ENCODE measurements around the gene SULF2. TPM values are rescaled to one million over a fixed set of nuclear protein-coding genes. Genes with fewer than 3 reads are reported as not detected.

The SULF2 gene
- total RNA-seq, 1 donor from 2014 or later, result 32.9 TPM

GRCh38 chr20:47719625-47720024, 65.7 kb downstream of the SULF2 start:
- H3K4me1 ChIP-seq (ENCODE audit: control insufficient read depth in 3 of 3, insufficient read depth in 3 of 3, low read length in 3 of 3), result peaks cover 0 to 6% (median 4%) of the 10 kb centered on the region in 3 donors
- peaks cover 0 to 3% (median 0%) of the 10 kb centered on the region in 3 donors for H3K27me3 ChIP-seq (ENCODE audit: control insufficient read depth in 3 of 3, insufficient read depth in 3 of 3, low read length in 3 of 3)
- H3K4me3 ChIP-seq (ENCODE audit: low read length in 3 of 3), result no peak overlapping the region
- H3K27ac ChIP-seq (ENCODE audit: low read depth, low read length), result no peak overlapping the region
- no peaks in the 10 kb centered on the region for H3K9me3 ChIP-seq (ENCODE audit: control insufficient read depth in 3 of 3, low read length in 3 of 3)
- no peaks in the 10 kb centered on the region for H3K36me3 ChIP-seq (ENCODE audit: control insufficient read depth in 3 of 3, insufficient read depth in 3 of 3, low read length in 3 of 3)
- no peak overlapping the region for H3K9ac ChIP-seq (ENCODE audit: low read depth in 1 of 3, low read length in 3 of 3)

DNA sequence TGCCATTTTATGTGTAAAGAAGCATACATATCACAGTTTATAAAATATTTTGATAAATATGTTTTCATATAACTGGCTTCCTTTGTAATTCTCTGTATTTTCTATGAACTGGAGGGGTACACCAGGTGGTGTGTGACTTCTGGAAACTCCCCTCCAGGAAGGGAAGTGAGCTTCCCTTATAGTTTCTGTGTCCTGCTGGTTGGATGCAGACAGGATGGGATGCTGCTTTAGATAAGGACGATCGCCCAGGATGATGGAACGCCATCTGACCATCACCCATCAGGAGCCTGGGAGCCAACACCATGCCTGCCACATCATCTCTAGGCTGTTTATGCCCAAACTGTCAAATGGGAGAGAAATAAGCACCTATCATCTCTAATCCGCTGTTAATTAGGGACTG, 66.1 kb downstream of the SULF2 start:
- Histone ChIP-seq H3K36me3 (ENCODE audit: control insufficient read depth in 3 of 3, insufficient read depth in 3 of 3, low read length in 3 of 3) (no peaks in the 10 kb centered on the region), H3K9me3 (ENCODE audit: control insufficient read depth in 3 of 3, low read length in 3 of 3) (no peaks in the 10 kb centered on the region), H3K4me3 (ENCODE audit: low read length in 3 of 3) (no peak overlapping the region), H3K27ac (ENCODE audit: low read depth, low read length) (no peak overlapping the region), H3K9ac (ENCODE audit: low read depth in 1 of 3, low read length in 3 of 3) (no peak overlapping the region), H3K4me1 (ENCODE audit: control insufficient read depth in 3 of 3, insufficient read depth in 3 of 3, low read length in 3 of 3) (peaks cover 0 to 6% (median 4%) of the 10 kb centered on the region in 3 donors), H3K27me3 (ENCODE audit: control insufficient read depth in 3 of 3, insufficient read depth in 3 of 3, low read length in 3 of 3) (peaks cover 0 to 7% (median 0%) of the 10 kb centered on the region in 3 donors)

- H3K27ac ChIP-seq (ENCODE audit: low read depth, low read length), result no peak overlapping the region
- no peak overlapping the region for H3K9ac ChIP-seq (ENCODE audit: low read depth in 1 of 3, low read length in 3 of 3)
- no peaks in the 10 kb centered on the region for H3K9me3 ChIP-seq (ENCODE audit: control insufficient read depth in 3 of 3, low read length in 3 of 3)
- H3K4me3 ChIP-seq (ENCODE audit: low read length in 3 of 3), result no peak overlapping the region
- H3K36me3 ChIP-seq (ENCODE audit: control insufficient read depth in 3 of 3, insufficient read depth in 3 of 3, low read length in 3 of 3), result no peaks in the 10 kb centered on the region
- peaks cover 0 to 11% (median 0%) of the 10 kb centered on the region in 3 donors for H3K27me3 ChIP-seq (ENCODE audit: control insufficient read depth in 3 of 3, insufficient read depth in 3 of 3, low read length in 3 of 3)
- peaks cover 0 to 7% (median 5%) of the 10 kb centered on the region in 3 donors for H3K4me1 ChIP-seq (ENCODE audit: control insufficient read depth in 3 of 3, insufficient read depth in 3 of 3, low read length in 3 of 3)
Observed at GRCh38 chr20:47718398-47718797, 66.9 kb downstream of the SULF2 start.

DNA sequence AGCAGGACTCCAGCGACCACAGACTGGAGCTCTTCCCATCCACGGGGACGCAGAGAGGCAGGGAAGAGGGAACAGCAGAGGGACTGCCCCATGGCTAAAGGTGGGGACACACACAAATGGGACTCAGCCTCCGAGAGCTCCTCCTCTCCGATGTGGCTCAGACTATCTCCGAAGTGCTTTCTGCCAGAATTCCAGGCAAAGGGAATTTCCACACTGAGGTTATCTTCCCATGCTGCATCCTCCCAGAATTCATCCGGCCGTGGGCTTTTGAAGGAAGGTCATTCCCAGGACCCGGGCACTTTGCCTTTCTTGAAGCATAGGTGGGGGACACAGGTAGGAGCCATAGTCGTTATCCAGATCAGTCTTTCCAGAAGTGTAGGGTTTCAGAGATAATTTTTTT, 67.9 kb downstream of the SULF2 start:
- H3K36me3 ChIP-seq (ENCODE audit: control insufficient read depth in 3 of 3, insufficient read depth in 3 of 3, low read length in 3 of 3), result no peaks in the 10 kb centered on the region
- H3K9me3 ChIP-seq (ENCODE audit: control insufficient read depth in 3 of 3, low read length in 3 of 3), result no peaks in the 10 kb centered on the region
- no peak overlapping the region for H3K27ac ChIP-seq (ENCODE audit: low read depth, low read length)

GRCh38 chr20:47713878-47714450, 71.3 kb downstream of the SULF2 start:
- H3K9ac ChIP-seq (ENCODE audit: low read depth in 1 of 3, low read length in 3 of 3), result peak overlapping the region in 1 of 3 donors; percentile 33
- no peak overlapping the region for H3K4me3 ChIP-seq (ENCODE audit: low read length in 3 of 3)
- no peaks in the 10 kb centered on the region for H3K9me3 ChIP-seq (ENCODE audit: control insufficient read depth in 3 of 3, low read length in 3 of 3)
- peaks cover 0 to 12% (median 8%) of the 10 kb centered on the region in 3 donors for H3K4me1 ChIP-seq (ENCODE audit: control insufficient read depth in 3 of 3, insufficient read depth in 3 of 3, low read length in 3 of 3)
- no peaks in the 10 kb centered on the region for H3K36me3 ChIP-seq (ENCODE audit: control insufficient read depth in 3 of 3, insufficient read depth in 3 of 3, low read length in 3 of 3)
- no peak overlapping the region for H3K27ac ChIP-seq (ENCODE audit: low read depth, low read length)
- peaks cover 5 to 29% (median 11%) of the 10 kb centered on the region in 3 donors for H3K27me3 ChIP-seq (ENCODE audit: control insufficient read depth in 3 of 3, insufficient read depth in 3 of 3, low read length in 3 of 3)

More for the DNA sequence above, 67.9 kb downstream of the SULF2 start:
- H3K4me1 ChIP-seq (ENCODE audit: control insufficient read depth in 3 of 3, insufficient read depth in 3 of 3, low read length in 3 of 3), result peaks cover 0 to 9% (median 6%) of the 10 kb centered on the region in 3 donors
- no peak overlapping the region for H3K9ac ChIP-seq (ENCODE audit: low read depth in 1 of 3, low read length in 3 of 3)
- H3K4me3 ChIP-seq (ENCODE audit: low read length in 3 of 3), result no peak overlapping the region
- peaks cover 0 to 11% (median 0%) of the 10 kb centered on the region in 3 donors for H3K27me3 ChIP-seq (ENCODE audit: control insufficient read depth in 3 of 3, insufficient read depth in 3 of 3, low read length in 3 of 3)

- H3K4me1 ChIP-seq (ENCODE audit: control insufficient read depth in 3 of 3, insufficient read depth in 3 of 3, low read length in 3 of 3), result peaks cover 2 to 12% (median 8%) of the 10 kb centered on the region in 3 donors
- H3K36me3 ChIP-seq (ENCODE audit: control insufficient read depth in 3 of 3, insufficient read depth in 3 of 3, low read length in 3 of 3), result no peaks in the 10 kb centered on the region
- H3K27me3 ChIP-seq (ENCODE audit: control insufficient read depth in 3 of 3, insufficient read depth in 3 of 3, low read length in 3 of 3), result peaks cover 7 to 29% (median 15%) of the 10 kb centered on the region in 3 donors
- no peaks in the 10 kb centered on the region for H3K9me3 ChIP-seq (ENCODE audit: control insufficient read depth in 3 of 3, low read length in 3 of 3)
- no peak overlapping the region for H3K27ac ChIP-seq (ENCODE audit: low read depth, low read length)
- H3K4me3 ChIP-seq (ENCODE audit: low read length in 3 of 3), result no peak overlapping the region
- H3K9ac ChIP-seq (ENCODE audit: low read depth in 1 of 3, low read length in 3 of 3), result no peak overlapping the region
Observed at GRCh38 chr20:47713163-47713562, 72.1 kb downstream of the SULF2 start.

GRCh38 chr20:47711046-47711752, 74.1 kb downstream of the SULF2 start:
- H3K36me3 ChIP-seq (ENCODE audit: control insufficient read depth in 3 of 3, insufficient read depth in 3 of 3, low read length in 3 of 3), result no peaks in the 10 kb centered on the region
- no peaks in the 10 kb centered on the region for H3K9me3 ChIP-seq (ENCODE audit: control insufficient read depth in 3 of 3, low read length in 3 of 3)
- H3K27me3 ChIP-seq (ENCODE audit: control insufficient read depth in 3 of 3, insufficient read depth in 3 of 3, low read length in 3 of 3), result peaks cover 8 to 30% (median 16%) of the 10 kb centered on the region in 3 donors
- H3K9ac ChIP-seq (ENCODE audit: low read depth in 1 of 3, low read length in 3 of 3), result no peak overlapping the region
- peaks cover 5 to 12% (median 9%) of the 10 kb centered on the region in 3 donors for H3K4me1 ChIP-seq (ENCODE audit: control insufficient read depth in 3 of 3, insufficient read depth in 3 of 3, low read length in 3 of 3)
- H3K4me3 ChIP-seq (ENCODE audit: low read length in 3 of 3), result no peak overlapping the region
- no peak overlapping the region for H3K27ac ChIP-seq (ENCODE audit: low read depth, low read length)

- Histone ChIP-seq H3K9ac (ENCODE audit: low read depth in 1 of 3, low read length in 3 of 3) (no peak overlapping the region), H3K4me1 (ENCODE audit: control insufficient read depth in 3 of 3, insufficient read depth in 3 of 3, low read length in 3 of 3) (peaks cover 5 to 12% (median 9%) of the 10 kb centered on the region in 3 donors), H3K9me3 (ENCODE audit: control insufficient read depth in 3 of 3, low read length in 3 of 3) (no peaks in the 10 kb centered on the region), H3K27me3 (ENCODE audit: control insufficient read depth in 3 of 3, insufficient read depth in 3 of 3, low read length in 3 of 3) (peaks cover 8 to 30% (median 16%) of the 10 kb centered on the region in 3 donors), H3K27ac (ENCODE audit: low read depth, low read length) (no peak overlapping the region), H3K4me3 (ENCODE audit: low read length in 3 of 3) (no peak overlapping the region), H3K36me3 (ENCODE audit: control insufficient read depth in 3 of 3, insufficient read depth in 3 of 3, low read length in 3 of 3) (no peaks in the 10 kb centered on the region)
Observed at GRCh38 chr20:47710665-47711045, 74.6 kb downstream of the SULF2 start.

GRCh38 chr20:47708953-47709833, 76.1 kb downstream of the SULF2 start:
- Histone ChIP-seq H3K4me3 (ENCODE audit: low read length in 3 of 3) (no peak overlapping the region), H3K27me3 (ENCODE audit: control insufficient read depth in 3 of 3, insufficient read depth in 3 of 3, low read length in 3 of 3) (peaks cover 8 to 26% (median 16%) of the 10 kb centered on the region in 3 donors), H3K27ac (ENCODE audit: low read depth, low read length) (no peak overlapping the region), H3K9ac (ENCODE audit: low read depth in 1 of 3, low read length in 3 of 3) (no peak overlapping the region), H3K36me3 (ENCODE audit: control insufficient read depth in 3 of 3, insufficient read depth in 3 of 3, low read length in 3 of 3) (no peaks in the 10 kb centered on the region), H3K4me1 (ENCODE audit: control insufficient read depth in 3 of 3, insufficient read depth in 3 of 3, low read length in 3 of 3) (peaks cover 9 to 14% (median 12%) of the 10 kb centered on the region in 3 donors), H3K9me3 (ENCODE audit: control insufficient read depth in 3 of 3, low read length in 3 of 3) (no peaks in the 10 kb centered on the region)

All from skeletal muscle tissue (tissue), 4 donors.